ENCODE results near the gene TULP3.

- TF ChIP-seq CTCF (IDR thresholded peaks at IDR 0.05; ENCODE audit: insufficient read depth, low read length) (no peak), POLR2AphosphoS5 (IDR thresholded peaks at IDR 0.05; ENCODE audit: low read depth) (no peak), GABPA (IDR thresholded peaks at IDR 0.05; ENCODE audit: low read depth) (no peak)
These were observed 26.5 kb upstream of the TULP3 start for GRCh38 chr12:2864198-2864597.
